HG02973 (cell line): Measurements from ENCODE around the gene WTIP.

Experiments used
- ATAC-seq: cut with Tn5 transposase; IDR thresholded peaks from one replicate; pipeline ENCODE4 v1.9.1; 2021; ENCODE audit warnings: moderate library complexity; ENCODE audit not compliant: unreplicated experiment

WTIP gene

GRCh38 chr19:34559045-34559444, 77.5 kb downstream of the WTIP start:
- ATAC-seq, result no peak

GRCh38 chr19:34560229-34560628, 78.7 kb downstream of the WTIP start:
- ATAC-seq, result no peak
